ENCODE measurements around the gene PLET1.

GRCh38 chr11:112270551-112271180, 10.0 kb upstream of the PLET1 start:
- TF ChIP-seq POLR2AphosphoS5 (IDR thresholded peaks at IDR 0.05; ENCODE audit: borderline replicate concordance, low read depth, low read length): no peak
- no peak for TF ChIP-seq EZH2 (IDR thresholded peaks at IDR 0.05)
- TF ChIP-seq FOXP2 (optimal IDR thresholded peaks at IDR 0.05; ENCODE audit: control extremely low read depth, extremely low read length, insufficient read depth): no peak

Data from SK-N-MC (cell line).